ENCODE data around the gene CPAMD8. TPM values are rescaled to one million over a fixed set of nuclear protein-coding genes. Genes with fewer than 3 reads are reported as not detected.

The CPAMD8 gene
- total RNA-seq, 5 donors from 2014 or later (not counting 1 experiment from before 2014, with no cell fraction given), result 2.1 to 6.2 (median 2.9) TPM

- Histone ChIP-seq H3K4me1 (ENCODE audit: control insufficient read depth in 1 of 2, extremely low read depth in 1 of 2, insufficient read depth in 2 of 2, low read length in 2 of 2) (peaks cover 0 to 10% of the 10 kb centered on the region in 2 experiments), H3K4me3 (ENCODE audit: control insufficient read depth in 1 of 2, extremely low read depth in 1 of 2, low read length in 1 of 2) (no peak overlapping the region), H3K9me3 (no peaks in the 10 kb centered on the region), H3K27me3 (replicated peaks in 1 of 2; ENCODE audit: control insufficient read depth in 2 of 2, extremely low read depth in 1 of 2, insufficient read depth in 2 of 2, low read length in 1 of 2) (peaks cover 0 to 53% of the 10 kb centered on the region in 2 experiments), H3K36me3 (ENCODE audit: control insufficient read depth in 2 of 2, extremely low read depth in 1 of 2, insufficient read depth in 1 of 2, low read length in 1 of 2) (peaks cover 0 to under 1% of the 10 kb centered on the region in 2 donors), H3K27ac (ENCODE audit: low read length) (no peak overlapping the region)
- WGBS (ENCODE audit: insufficient coverage), result 60% methylated on average over 1 of the region's 5 CpGs
- H3K27me3 Mint-ChIP-seq, result peaks cover 0 to 11% of the 10 kb centered on the region in 2 donors
- peaks cover 19% of the 10 kb centered on the region for H3K36me3 Mint-ChIP-seq
- ATAC-seq (replicated peaks in 1 of 4), result no peak
- no peak overlapping the region for H3K4me3 Mint-ChIP-seq
- ChIA-PET POLR2A (no interaction called here), CTCF (no interaction called here)
- DNase-seq, result no peak
- peaks cover 4 to 18% (median 17%) of the 10 kb centered on the region in 3 donors for H3K9me3 Mint-ChIP-seq
- no peak overlapping the region for H3K27ac Mint-ChIP-seq
- peaks cover 5 to 7% (median 5%) of the 10 kb centered on the region in 3 donors for H3K4me1 Mint-ChIP-seq
Observed at GRCh38 chr19:16885166-16885565, 141.4 kb downstream of the CPAMD8 start.

GRCh38 chr19:16883522-16883921 is 143.1 kb downstream of the CPAMD8 start:
- WGBS (ENCODE audit: insufficient coverage), result 7% methylated on average over 2 of the region's 3 CpGs
- Histone ChIP-seq H3K4me3 (ENCODE audit: control insufficient read depth in 1 of 2, extremely low read depth in 1 of 2, low read length in 1 of 2) (no peak overlapping the region), H3K36me3 (ENCODE audit: control insufficient read depth in 2 of 2, extremely low read depth in 1 of 2, insufficient read depth in 1 of 2, low read length in 1 of 2) (peaks cover 5 to 17% of the 10 kb centered on the region in 2 donors), H3K27ac (ENCODE audit: low read length) (no peak overlapping the region), H3K9me3 (no peaks in the 10 kb centered on the region), H3K4me1 (ENCODE audit: control insufficient read depth in 1 of 2, extremely low read depth in 1 of 2, insufficient read depth in 2 of 2, low read length in 2 of 2) (peaks cover 0 to 3% of the 10 kb centered on the region in 2 experiments), H3K27me3 (replicated peaks in 1 of 2; ENCODE audit: control insufficient read depth in 2 of 2, extremely low read depth in 1 of 2, insufficient read depth in 2 of 2, low read length in 1 of 2) (peaks cover 0 to 42% of the 10 kb centered on the region in 2 experiments)
- peaks cover 0 to 3% of the 10 kb centered on the region in 2 donors for H3K27me3 Mint-ChIP-seq
- POLR2A ChIA-PET, result no interaction called here
- DNase-seq (no peak), ATAC-seq (replicated peaks in 1 of 4) (no peak)
- peaks cover 31% of the 10 kb centered on the region for H3K36me3 Mint-ChIP-seq
- peaks cover 1 to 3% (median 2%) of the 10 kb centered on the region in 3 donors for H3K4me1 Mint-ChIP-seq
- peaks cover 4 to 18% (median 17%) of the 10 kb centered on the region in 3 donors for H3K9me3 Mint-ChIP-seq
- H3K27ac Mint-ChIP-seq, result no peak overlapping the region
- CTCF ChIA-PET, result no interaction called here
- H3K4me3 Mint-ChIP-seq, result no peak overlapping the region

- no peaks in the 10 kb centered on the region for H3K4me1 Mint-ChIP-seq
- peaks cover 0 to 29% of the 10 kb centered on the region in 2 experiments for H3K27me3 ChIP-seq (replicated peaks in 1 of 2; ENCODE audit: control insufficient read depth in 2 of 2, extremely low read depth in 1 of 2, insufficient read depth in 2 of 2, low read length in 1 of 2)
- no peak for DNase-seq
- POLR2A ChIA-PET, result no interaction called here
- no peak overlapping the region for H3K4me3 Mint-ChIP-seq
- peaks cover 37% of the 10 kb centered on the region for H3K36me3 Mint-ChIP-seq
- CTCF ChIA-PET, result no interaction called here
- peaks cover 4 to 18% (median 17%) of the 10 kb centered on the region in 3 donors for H3K9me3 Mint-ChIP-seq
- WGBS (ENCODE audit: insufficient coverage), result 100% methylated on average over 1 of the region's 3 CpGs
- no peaks in the 10 kb centered on the region for H3K27me3 Mint-ChIP-seq
- H3K27ac ChIP-seq (ENCODE audit: low read length), result no peak overlapping the region
- H3K9me3 ChIP-seq, result no peaks in the 10 kb centered on the region
- no peak overlapping the region for H3K4me3 ChIP-seq (ENCODE audit: control insufficient read depth in 1 of 2, extremely low read depth in 1 of 2, low read length in 1 of 2)
- H3K4me1 ChIP-seq (ENCODE audit: control insufficient read depth in 1 of 2, extremely low read depth in 1 of 2, insufficient read depth in 2 of 2, low read length in 2 of 2), result no peaks in the 10 kb centered on the region
- H3K27ac Mint-ChIP-seq, result no peak overlapping the region
- H3K36me3 ChIP-seq (ENCODE audit: control insufficient read depth in 2 of 2, extremely low read depth in 1 of 2, insufficient read depth in 1 of 2, low read length in 1 of 2), result peaks cover 17 to 30% of the 10 kb centered on the region in 2 donors
- ATAC-seq (replicated peaks in 1 of 4), result no peak
Observed at GRCh38 chr19:16882146-16882545, 144.5 kb downstream of the CPAMD8 start.

- H3K27me3 Mint-ChIP-seq, result no peaks in the 10 kb centered on the region
- peaks cover 0 to 3% of the 10 kb centered on the region in 2 experiments for H3K4me1 ChIP-seq (ENCODE audit: control insufficient read depth in 1 of 2, extremely low read depth in 1 of 2, insufficient read depth in 2 of 2, low read length in 2 of 2)
- peaks cover 4 to 18% (median 17%) of the 10 kb centered on the region in 3 donors for H3K9me3 Mint-ChIP-seq
- H3K4me3 ChIP-seq (ENCODE audit: control insufficient read depth in 1 of 2, extremely low read depth in 1 of 2, low read length in 1 of 2), result no peak overlapping the region
- ChIA-PET CTCF (no interaction called here), POLR2A (no interaction called here)
- H3K36me3 ChIP-seq (ENCODE audit: control insufficient read depth in 2 of 2, extremely low read depth in 1 of 2, insufficient read depth in 1 of 2, low read length in 1 of 2), result peaks cover 19 to 41% of the 10 kb centered on the region in 2 donors
- peaks cover 0 to 1% (median 0%) of the 10 kb centered on the region in 3 donors for H3K4me1 Mint-ChIP-seq
- WGBS (ENCODE audit: insufficient coverage), result 92% methylated on average over 6 of the region's 8 CpGs
- H3K27ac ChIP-seq (ENCODE audit: low read length), result no peak overlapping the region
- H3K36me3 Mint-ChIP-seq, result peaks cover 44% of the 10 kb centered on the region
- H3K27ac Mint-ChIP-seq, result no peak overlapping the region
- no peak overlapping the region for H3K4me3 Mint-ChIP-seq
- no peak for ATAC-seq (replicated peaks in 1 of 4)
- no peaks in the 10 kb centered on the region for H3K9me3 ChIP-seq
- peaks cover 0 to 22% of the 10 kb centered on the region in 2 experiments for H3K27me3 ChIP-seq (replicated peaks in 1 of 2; ENCODE audit: control insufficient read depth in 2 of 2, extremely low read depth in 1 of 2, insufficient read depth in 2 of 2, low read length in 1 of 2)
- no peak for DNase-seq
Observed at GRCh38 chr19:16880884-16881554, 145.6 kb downstream of the CPAMD8 start.

GRCh38 chr19:16878181-16878965 is 148.2 kb downstream of the CPAMD8 start:
- ChIA-PET CTCF (no interaction called here), POLR2A (no interaction called here)
- no peak overlapping the region for H3K4me3 ChIP-seq (ENCODE audit: control insufficient read depth in 1 of 2, extremely low read depth in 1 of 2, low read length in 1 of 2)
- peaks cover 62% of the 10 kb centered on the region for H3K36me3 Mint-ChIP-seq
- DNase-seq, result no peak
- H3K27ac Mint-ChIP-seq, result no peak overlapping the region
- no peaks in the 10 kb centered on the region for H3K27me3 Mint-ChIP-seq
- 96% methylated on average over 55 of the region's 55 CpGs for WGBS (ENCODE audit: insufficient coverage)
- H3K4me1 ChIP-seq (ENCODE audit: control insufficient read depth in 1 of 2, extremely low read depth in 1 of 2, insufficient read depth in 2 of 2, low read length in 2 of 2), result peaks cover 0 to 4% of the 10 kb centered on the region in 2 experiments
- no peak for ATAC-seq (replicated peaks in 1 of 4)
- peaks cover 13 to 20% (median 17%) of the 10 kb centered on the region in 3 donors for H3K4me1 Mint-ChIP-seq
- peaks cover 0 to 11% of the 10 kb centered on the region in 2 experiments for H3K27me3 ChIP-seq (replicated peaks in 1 of 2; ENCODE audit: control insufficient read depth in 2 of 2, extremely low read depth in 1 of 2, insufficient read depth in 2 of 2, low read length in 1 of 2)
- peaks cover 22 to 50% of the 10 kb centered on the region in 2 donors for H3K36me3 ChIP-seq (ENCODE audit: control insufficient read depth in 2 of 2, extremely low read depth in 1 of 2, insufficient read depth in 1 of 2, low read length in 1 of 2)
- H3K27ac ChIP-seq (ENCODE audit: low read length), result no peak overlapping the region
- peaks cover 4 to 18% (median 17%) of the 10 kb centered on the region in 3 donors for H3K9me3 Mint-ChIP-seq
- H3K4me3 Mint-ChIP-seq, result no peak overlapping the region
- H3K9me3 ChIP-seq, result no peaks in the 10 kb centered on the region

GRCh38 chr19:16877581-16877980 is 149.0 kb downstream of the CPAMD8 start:
- ChIA-PET POLR2A (no interaction called here), CTCF (no interaction called here)
- peaks cover 0 to 13% (median 12%) of the 10 kb centered on the region in 3 donors for H3K9me3 Mint-ChIP-seq
- no peaks in the 10 kb centered on the region for H3K9me3 ChIP-seq
- peaks cover 0 to 9% of the 10 kb centered on the region in 2 experiments for H3K27me3 ChIP-seq (replicated peaks in 1 of 2; ENCODE audit: control insufficient read depth in 2 of 2, extremely low read depth in 1 of 2, insufficient read depth in 2 of 2, low read length in 1 of 2)
- no peaks in the 10 kb centered on the region for H3K27me3 Mint-ChIP-seq
- peaks cover 13 to 20% (median 17%) of the 10 kb centered on the region in 3 donors for H3K4me1 Mint-ChIP-seq
- H3K36me3 Mint-ChIP-seq, result peaks cover 57% of the 10 kb centered on the region
- ATAC-seq (replicated peaks in 1 of 4), result no peak
- 79% methylated on average over 11 of the region's 11 CpGs for WGBS (ENCODE audit: insufficient coverage)
- DNase-seq, result no peak
- no peak overlapping the region for H3K4me3 ChIP-seq (ENCODE audit: control insufficient read depth in 1 of 2, extremely low read depth in 1 of 2, low read length in 1 of 2)
- peaks cover 0 to 4% of the 10 kb centered on the region in 2 experiments for H3K4me1 ChIP-seq (ENCODE audit: control insufficient read depth in 1 of 2, extremely low read depth in 1 of 2, insufficient read depth in 2 of 2, low read length in 2 of 2)
- no peak overlapping the region for H3K27ac Mint-ChIP-seq
- no peak overlapping the region for H3K27ac ChIP-seq (ENCODE audit: low read length)
- no peak overlapping the region for H3K4me3 Mint-ChIP-seq
- peaks cover 22 to 58% of the 10 kb centered on the region in 2 donors for H3K36me3 ChIP-seq (ENCODE audit: control insufficient read depth in 2 of 2, extremely low read depth in 1 of 2, insufficient read depth in 1 of 2, low read length in 1 of 2)
